HepG2 (cell line): ENCODE measurements around the gene SZRD1. TPM values are rescaled to one million over a fixed set of nuclear protein-coding genes. Genes with fewer than 3 reads are reported as not detected.

Experiments
- ATAC-seq: fragments of 200-7000 bp; cut with Tn5 transposase; 3 replicates; pipeline ENCODE4 v1.9.1; 2020; ENCODE audit warnings: mild to moderate bottlenecking, moderate library complexity
- BruUV-seq: library from RNA; stranded (reverse); fragments of 400-500 nt; replicated peaks from 2 replicates; lab custom pipeline; 2021; lab: Mats Ljungman, UMichigan
- CTCF ChIA-PET: fragments of 300-600 bp; formaldehyde crosslinking; extraction: SDS; loops from one replicate; lab custom pipeline; 2021; ENCODE audit warnings: low total read pairs, inconsistent platforms, low intra/inter-chr PET ratio; lab: Yijun Ruan, JAX
- POLR2A ChIA-PET: fragments of 350-600 bp; sonication (Branson Sonifier 250); formaldehyde crosslinking; loops from one replicate; lab custom pipeline; 2020; ENCODE audit warnings: antibody characterized with exemption, inconsistent platforms; lab: Yijun Ruan, JAX
- DNase-seq: peaks from one replicate; pipeline ENCODE4 v3.0.0-alpha.2; 2015; ENCODE audit warnings: low spot score
- FAIRE-seq: peaks from 3 replicates; lab custom pipeline; 2011; peaks lifted over from hg19 to GRCh38; lab: Jason Lieb, UNC
- H2AFZ ChIP-seq: one replicate; pipeline ENCODE4 v1.6.1; 2011; ENCODE audit warnings: low read length, inconsistent platforms
- H3K27ac ChIP-seq: fragments of 300-600 bp; 3 replicates; pipeline ENCODE4 v1.8.0; 2011; ENCODE audit warnings: mixed run types, mild to moderate bottlenecking, mixed read lengths, low read length, inconsistent platforms; ENCODE audit not compliant: insufficient read depth; ENCODE audit errors: extremely low read length
- H3K27me3 ChIP-seq, 2 experiments: fragments of 200-600 bp in 1 of 2; 2 replicates in 1 of 2; 3 replicates in 1 of 2; pipeline versions ENCODE4 v1.6.0 to v1.8.0; 2011; ENCODE audit warnings: low read length in 2 of 2, mild to moderate bottlenecking in 2 of 2, moderate library complexity in 2 of 2, inconsistent platforms in 1 of 2; ENCODE audit not compliant: insufficient read depth in 2 of 2, control insufficient read depth in 1 of 2
- H3K36me3 ChIP-seq, 2 experiments: fragments of 200-600 bp in 1 of 2; replicated peaks in 1 of 2; 2 replicates in 1 of 2; 3 replicates in 1 of 2; pipeline versions ENCODE4 v1.5.1 to v1.8.0; 2011; ENCODE audit warnings: low read length in 2 of 2, inconsistent platforms in 1 of 2; ENCODE audit not compliant: insufficient read depth in 2 of 2, control insufficient read depth in 1 of 2
- H3K4me1 ChIP-seq: 2 replicates; pipeline ENCODE4 v1.5.1; 2012; ENCODE audit warnings: low read length, inconsistent platforms; ENCODE audit not compliant: insufficient read depth
- H3K4me2 ChIP-seq: 2 replicates; pipeline ENCODE4 v1.6.0; 2011; ENCODE audit warnings: low read depth, low read length, inconsistent platforms
- H3K4me3 ChIP-seq, 3 experiments: fragments of 200-600 bp in 1 of 3; sonication (generic), shearing (Covaris generic) in 1 of 3; replicated peaks in 1 of 3; 2 replicates each; pipeline ENCODE4 v1.5.1; 2011 to 2016; ENCODE audit warnings: low read length in 3 of 3, inconsistent platforms in 2 of 3, low read depth in 2 of 3, mild to moderate bottlenecking in 2 of 3, control low read depth in 1 of 3, mixed read lengths in 1 of 3; ENCODE audit not compliant: insufficient read depth in 1 of 3
- H3K79me2 ChIP-seq: one replicate; pipeline ENCODE4 v1.6.1; 2011; ENCODE audit warnings: low read length, inconsistent platforms; ENCODE audit not compliant: insufficient read depth
- H3K9ac ChIP-seq: 2 replicates; pipeline ENCODE4 v1.6.0; 2011; ENCODE audit warnings: mild to moderate bottlenecking, low read depth, low read length, inconsistent platforms; ENCODE audit not compliant: insufficient read depth
- H3K9me3 ChIP-seq: 2 replicates; pipeline ENCODE4 v1.5.1; 2012; ENCODE audit warnings: mild to moderate bottlenecking, low read length
- H4K20me1 ChIP-seq: 2 replicates; pipeline ENCODE4 v1.6.0; 2011; ENCODE audit warnings: inconsistent platforms, mild to moderate bottlenecking, low read length, moderate library complexity; ENCODE audit not compliant: insufficient read depth
- CAMTA2 ChIP-seq: sonication (generic); formaldehyde crosslinking; IDR thresholded peaks from 2 replicates; pipeline ENCODE4 v1.4.0; 2020; ENCODE audit warnings: mild to moderate bottlenecking, missing genetic modification reagents, borderline replicate concordance
- SP1 ChIP-seq, 2 experiments: fragments of 450-650 bp in 1 of 2; sonication (generic) in 1 of 2; formaldehyde crosslinking in 1 of 2; IDR thresholded peaks; 2 replicates each; pipeline versions ENCODE4 v1.4.0 to v1.6.1; 2016 to 2020; ENCODE audit warnings: missing genetic modification reagents in 1 of 2
- ZBTB34 ChIP-seq: sonication (generic); formaldehyde crosslinking; IDR thresholded peaks from 2 replicates; pipeline ENCODE4 v1.8.0; 2022; ENCODE audit warnings: mild to moderate bottlenecking, missing genetic modification reagents
- ZNF335 ChIP-seq: sonication (generic); formaldehyde crosslinking; IDR thresholded peaks from 2 replicates; pipeline ENCODE4 v1.4.0; 2020; ENCODE audit warnings: missing genetic modification reagents
- ZNF460 ChIP-seq: sonication (generic); formaldehyde crosslinking; IDR thresholded peaks from 2 replicates; pipeline ENCODE4 v1.5.1; 2020; ENCODE audit warnings: missing genetic modification reagents, mild to moderate bottlenecking, borderline replicate concordance
- ZNF614 ChIP-seq: IDR thresholded peaks from 2 replicates; pipeline ENCODE4 v1.6.1; 2018; ENCODE audit warnings: missing biosample characterization, missing genetic modification reagents, inconsistent platforms, borderline replicate concordance
- ZNF672 ChIP-seq: sonication (generic); formaldehyde crosslinking; IDR thresholded peaks from 2 replicates; pipeline ENCODE4 v1.8.1; 2022; ENCODE audit warnings: missing genetic modification reagents
- ZNF766 ChIP-seq: sonication (generic); formaldehyde crosslinking; IDR thresholded peaks from 2 replicates; pipeline ENCODE4 v1.5.0; 2020; ENCODE audit warnings: missing genetic modification reagents, borderline replicate concordance
- ZNF773 ChIP-seq: sonication (generic); formaldehyde crosslinking; IDR thresholded peaks from 2 replicates; pipeline ENCODE4 v1.4.0; 2020; ENCODE audit warnings: missing genetic modification reagents, borderline replicate concordance
- ZNF788 ChIP-seq: sonication (generic); formaldehyde crosslinking; IDR thresholded peaks from 2 replicates; pipeline ENCODE4 v1.5.0; 2020; ENCODE audit warnings: mild to moderate bottlenecking, missing genetic modification reagents, borderline replicate concordance
- ZNF790 ChIP-seq: sonication (generic); formaldehyde crosslinking; IDR thresholded peaks from 2 replicates; pipeline ENCODE4 v1.8.0; 2022; ENCODE audit warnings: missing genetic modification reagents, mild to moderate bottlenecking, borderline replicate concordance
- WGBS: methylation state at CpG from one replicate; pipeline ENCODE4 v1.1.6; 2017; ENCODE audit warnings: low lambda C conversion rate; 5-methylcytosine and 5-hydroxymethylcytosine counted together
- in situ Hi-C: cut with HindIII; loops from 2 replicates; pipeline ENCODE4 v1.10.0; 2017; ENCODE audit warnings: low pct_unique_long_range_greater_than_20kb; ENCODE audit not compliant: extremely low pct_ligation_motif_present
- intact Hi-C: fragments of 100-400 bp; cut with micrococcal nuclease; formaldehyde crosslinking; loops from one replicate; pipeline ENCODE4 v1.10.0; 2022; ENCODE audit not compliant: unreplicated experiment
- polyA plus RNA-seq, 8 experiments: library from polyadenylated mRNA; depleted of rRNA in 3 of 8; stranded (reverse) in 7 of 8; unstranded in 1 of 8; fragments of >200 nt; fragmentation: Illumina TruSeq in 4 of 8; extraction: Trizol in 4 of 8; gene quantifications; 2 replicates each; pipeline versions ENCODE4 v1.2.1 to v1.2.3, GENCODE V29; 2011 to 2016; ENCODE audit warnings: low read depth in 4 of 8, missing spikeins in 1 of 8, mixed read lengths in 1 of 8; ENCODE audit not compliant: insufficient read depth in 1 of 8
- total RNA-seq, 5 experiments: library from RNA; depleted of rRNA; stranded (reverse); fragments of >200 nt; fragmentation: Illumina TruSeq; extraction: Trizol; gene quantifications; 2 replicates each; pipeline ENCODE4 v1.2.3, GENCODE V29; 2016; ENCODE audit warnings: low read depth in 1 of 5

SZRD1 gene
- total and polyA plus RNA-seq, 2 of the 13 experiments (the other 11 are each of a cell fraction or from before 2014, with no cell fraction given): 28.5 to 41.4 TPM

DNA sequence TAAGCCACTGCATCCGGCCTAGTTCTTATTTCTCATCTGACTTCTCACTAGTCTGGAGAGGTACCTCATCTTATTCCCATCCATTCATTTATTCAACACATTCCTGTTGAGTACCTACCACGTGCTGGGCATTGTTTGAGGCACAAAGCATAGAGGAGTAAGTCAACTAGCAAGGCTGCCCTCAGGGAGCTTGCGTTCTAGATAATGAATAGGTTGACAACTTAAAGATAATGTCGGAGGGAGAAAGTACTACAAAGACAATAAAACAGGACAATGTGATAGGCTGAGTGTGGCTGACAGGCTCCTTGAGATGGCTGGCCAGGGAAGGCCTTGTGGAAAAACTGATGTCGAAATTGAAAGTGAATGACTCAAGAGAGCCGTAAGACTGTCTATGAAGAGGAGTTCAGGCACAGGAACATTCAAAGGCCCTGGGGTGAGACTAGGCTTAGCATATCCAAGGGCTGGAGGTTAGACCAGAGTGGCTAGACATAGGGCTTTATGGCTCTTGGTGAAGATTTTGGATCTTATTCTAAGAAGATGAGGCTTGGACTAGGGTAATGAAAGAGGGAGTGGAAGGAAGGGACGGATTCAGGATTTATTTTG is 51.9 kb downstream of the SZRD1 start:
- Histone ChIP-seq H3K4me1 (peaks cover 4% of the 10 kb centered on the region), H3K9me3 (no peaks in the 10 kb centered on the region), H3K9ac (no peak overlapping the region), H3K79me2 (no peaks in the 10 kb centered on the region), H3K27ac (no peak overlapping the region), H3K27me3 (no peaks in the 10 kb centered on the region), H4K20me1 (no peaks in the 10 kb centered on the region), H3K36me3 (no peaks in the 10 kb centered on the region), H3K4me3 (no peak overlapping the region), H3K4me2 (no peak overlapping the region), H2AFZ (no peak overlapping the region)
- ChIA-PET POLR2A (no interaction called here), CTCF (no interaction called here)
- WGBS: 72% methylated on average over 7 of the region's 7 CpGs
- no TSS peak for BruUV-seq
- FAIRE-seq: no peak
- no peak for DNase-seq
- TF ChIP-seq ZNF460 (CRISPR knock-in tag) (no peak), SP1 (IDR thresholded peaks at IDR 0.05) (no peak), SP1 (CRISPR knock-in tag; IDR thresholded peaks at IDR 0.05) (no peak), ZNF773 (no peak), ZNF614 (no peak), ZBTB34 (CRISPR knock-in tag) (no peak), ZNF788 (CRISPR knock-in tag) (no peak), ZNF790 (CRISPR knock-in tag) (no peak), ZNF766 (no peak), ZNF335 (CRISPR knock-in tag) (no peak), ZNF672 (CRISPR knock-in tag) (no peak), CAMTA2 (no peak)
- intact Hi-C loops (no loop called here), in situ Hi-C loops (no loop called here)
- ATAC-seq: no peak
